HG02981 (cell line): ENCODE data around the gene CRYGA.
"Not testable (repeated sequence)": the region's sequence is repeated elsewhere in the genome, so short reads cannot be mapped to it uniquely, and the experiment has no call there.

Experiments
- ATAC-seq: cut with Tn5 transposase; IDR thresholded peaks from one replicate; pipeline ENCODE4 v1.9.1; 2021; ENCODE audit warnings: mild to moderate bottlenecking, moderate library complexity; ENCODE audit not compliant: unreplicated experiment

Gene CRYGA

GRCh38 chr2:208127090-208127489, 36.3 kb downstream of the CRYGA start:
- no peak for ATAC-seq

- no peak for ATAC-seq
Observed at GRCh38 chr2:208125251-208125650, 38.1 kb downstream of the CRYGA start.

GRCh38 chr2:208124013-208124715, 39.2 kb downstream of the CRYGA start, which contains the start of gene CRYGD:
Gene CRYGD, minus strand, starts transcription at chr2:208124524. Its CDS starts 51 bp downstream, at chr2:208124473.
- not testable (repeated sequence) for ATAC-seq

- ATAC-seq: no peak
Observed at GRCh38 chr2:208122248-208122647, 41.1 kb downstream of the CRYGA start.

- no peak for ATAC-seq
Observed at GRCh38 chr2:208118918-208119317, 44.5 kb downstream of the CRYGA start.

- ATAC-seq: not testable (repeated sequence)
Observed at GRCh38 chr2:208117390-208117789, 46.0 kb downstream of the CRYGA start.

GRCh38 chr2:208112969-208113368, 50.4 kb downstream of the CRYGA start:
- ATAC-seq: no peak

- ATAC-seq: not testable (repeated sequence)
Observed at GRCh38 chr2:208112273-208112745, 51.1 kb downstream of the CRYGA start.
